ENCODE measurements around the gene MYH3.

The MYH3 gene

GRCh38 chr17:10664571-10664970, 7.5 kb upstream of the MYH3 start:
- Mint-ChIP-seq H3K4me3 (no peak overlapping the region), H3K27ac (no peak overlapping the region), H3K27me3 (no peaks in the 10 kb centered on the region), H3K4me1 (no peaks in the 10 kb centered on the region), H3K9me3 (no peaks in the 10 kb centered on the region), H3K36me3 (peaks cover 11% of the 10 kb centered on the region)
- DNase-seq (ENCODE audit: low spot score in 2 of 2): no peak
- no peak for ATAC-seq (ENCODE audit: low read depth)

GRCh38 chr17:10663231-10663630, 6.1 kb upstream of the MYH3 start:
- ATAC-seq (ENCODE audit: low read depth) (no peak), DNase-seq (ENCODE audit: low spot score in 2 of 2) (no peak)
- H3K4me3 Mint-ChIP-seq: no peak overlapping the region
- no peaks in the 10 kb centered on the region for H3K9me3 Mint-ChIP-seq
- peaks cover 19% of the 10 kb centered on the region for H3K36me3 Mint-ChIP-seq
- no peaks in the 10 kb centered on the region for H3K27me3 Mint-ChIP-seq
- H3K27ac Mint-ChIP-seq: no peak overlapping the region
- H3K4me1 Mint-ChIP-seq: no peaks in the 10 kb centered on the region

- ATAC-seq (ENCODE audit: low read depth): no peak
- H3K27me3 Mint-ChIP-seq: no peaks in the 10 kb centered on the region
- peaks cover 19% of the 10 kb centered on the region for H3K36me3 Mint-ChIP-seq
- no peak overlapping the region for H3K27ac Mint-ChIP-seq
- no peaks in the 10 kb centered on the region for H3K9me3 Mint-ChIP-seq
- H3K4me1 Mint-ChIP-seq: no peaks in the 10 kb centered on the region
- DNase-seq (ENCODE audit: low spot score in 2 of 2): no peak
- H3K4me3 Mint-ChIP-seq: no peak overlapping the region
Measured at GRCh38 chr17:10661437-10661836, 4.3 kb upstream of the MYH3 start.

- Mint-ChIP-seq H3K9me3 (no peaks in the 10 kb centered on the region), H3K27ac (no peak overlapping the region), H3K4me1 (peaks cover 2% of the 10 kb centered on the region), H3K4me3 (no peak overlapping the region), H3K27me3 (no peaks in the 10 kb centered on the region), H3K36me3 (peaks cover 15% of the 10 kb centered on the region)
- DNase-seq (ENCODE audit: low spot score in 2 of 2): no peak
- ATAC-seq (ENCODE audit: low read depth): no peak
Measured at GRCh38 chr17:10657879-10658278, 770 bp upstream of the MYH3 start.

GRCh38 chr17:10653987-10654386, 3.1 kb downstream of the MYH3 start:
- Mint-ChIP-seq H3K4me3 (no peak overlapping the region), H3K4me1 (peaks cover 4% of the 10 kb centered on the region), H3K9me3 (no peaks in the 10 kb centered on the region), H3K36me3 (peaks cover 2% of the 10 kb centered on the region), H3K27me3 (no peaks in the 10 kb centered on the region), H3K27ac (no peak overlapping the region)
- DNase-seq (ENCODE audit: low spot score in 2 of 2) (no peak), ATAC-seq (ENCODE audit: low read depth) (no peak)

GRCh38 chr17:10652984-10653659, 4.0 kb downstream of the MYH3 start:
- peak overlapping the region; percentile 45 for H3K27ac Mint-ChIP-seq

GRCh38 chr17:10651927-10652326, 5.2 kb downstream of the MYH3 start:
- no peak overlapping the region for H3K27ac Mint-ChIP-seq
- H3K4me1 Mint-ChIP-seq: peaks cover 4% of the 10 kb centered on the region
- H3K27me3 Mint-ChIP-seq: no peaks in the 10 kb centered on the region
- no peak for ATAC-seq (ENCODE audit: low read depth)
- DNase-seq (ENCODE audit: low spot score in 2 of 2): no peak
- no peak overlapping the region for H3K4me3 Mint-ChIP-seq
- no peaks in the 10 kb centered on the region for H3K36me3 Mint-ChIP-seq
- no peaks in the 10 kb centered on the region for H3K9me3 Mint-ChIP-seq

More at GRCh38 chr17:10652984-10653659, 4.0 kb downstream of the MYH3 start:
- ATAC-seq (ENCODE audit: low read depth) (no peak), DNase-seq (ENCODE audit: low spot score in 2 of 2) (no peak)
- Mint-ChIP-seq H3K36me3 (no peaks in the 10 kb centered on the region), H3K4me3 (no peak overlapping the region), H3K27me3 (no peaks in the 10 kb centered on the region), H3K9me3 (no peaks in the 10 kb centered on the region), H3K4me1 (peaks cover 4% of the 10 kb centered on the region)

- Mint-ChIP-seq H3K36me3 (peaks cover 3% of the 10 kb centered on the region), H3K27me3 (no peaks in the 10 kb centered on the region), H3K9me3 (no peaks in the 10 kb centered on the region), H3K27ac (peak overlapping the region; percentile 5), H3K4me1 (peaks cover 6% of the 10 kb centered on the region), H3K4me3 (no peak overlapping the region)
- DNase-seq (ENCODE audit: low spot score in 2 of 2) (no peak), ATAC-seq (ENCODE audit: low read depth) (no peak)
Measured at GRCh38 chr17:10649602-10650001, 7.5 kb downstream of the MYH3 start.

GRCh38 chr17:10648956-10649355, 8.2 kb downstream of the MYH3 start:
- Mint-ChIP-seq H3K27me3 (no peaks in the 10 kb centered on the region), H3K36me3 (peaks cover 7% of the 10 kb centered on the region), H3K4me1 (peaks cover 6% of the 10 kb centered on the region), H3K9me3 (no peaks in the 10 kb centered on the region), H3K27ac (no peak overlapping the region), H3K4me3 (no peak overlapping the region)
- no peak for ATAC-seq (ENCODE audit: low read depth)
- DNase-seq (ENCODE audit: low spot score in 2 of 2): no peak

- Mint-ChIP-seq H3K4me1 (peaks cover 6% of the 10 kb centered on the region), H3K9me3 (no peaks in the 10 kb centered on the region), H3K4me3 (no peak overlapping the region), H3K27ac (no peak overlapping the region), H3K27me3 (no peaks in the 10 kb centered on the region), H3K36me3 (peaks cover 7% of the 10 kb centered on the region)
- DNase-seq (ENCODE audit: low spot score in 2 of 2) (no peak), ATAC-seq (ENCODE audit: low read depth) (no peak)
Measured at GRCh38 chr17:10648381-10648780, 8.7 kb downstream of the MYH3 start.

GRCh38 chr17:10646392-10646990, 10.6 kb downstream of the MYH3 start:
- Mint-ChIP-seq H3K36me3 (peaks cover 11% of the 10 kb centered on the region), H3K4me1 (peaks cover 2% of the 10 kb centered on the region), H3K27me3 (no peaks in the 10 kb centered on the region), H3K4me3 (no peak overlapping the region), H3K27ac (no peak overlapping the region), H3K9me3 (no peaks in the 10 kb centered on the region)
- peak; percentile 60 for ATAC-seq (ENCODE audit: low read depth)
- DNase-seq (ENCODE audit: low spot score in 2 of 2): peak; percentile 63 to 73

GRCh38 chr17:10640475-10640874, 16.6 kb downstream of the MYH3 start:
- Mint-ChIP-seq H3K4me1 (peaks cover 4% of the 10 kb centered on the region), H3K27ac (no peak overlapping the region), H3K27me3 (no peaks in the 10 kb centered on the region), H3K4me3 (no peak overlapping the region), H3K36me3 (peaks cover 37% of the 10 kb centered on the region), H3K9me3 (no peaks in the 10 kb centered on the region)
- DNase-seq (ENCODE audit: low spot score in 2 of 2) (no peak), ATAC-seq (ENCODE audit: low read depth) (no peak)

- Mint-ChIP-seq H3K4me3 (no peak overlapping the region), H3K4me1 (peaks cover 16% of the 10 kb centered on the region), H3K27ac (no peak overlapping the region), H3K36me3 (peaks cover 33% of the 10 kb centered on the region), H3K27me3 (no peaks in the 10 kb centered on the region), H3K9me3 (no peaks in the 10 kb centered on the region)
- ATAC-seq (ENCODE audit: low read depth) (no peak), DNase-seq (ENCODE audit: low spot score in 2 of 2) (no peak)
Measured at GRCh38 chr17:10638151-10638550, 19.0 kb downstream of the MYH3 start.

- Mint-ChIP-seq H3K27ac (peak overlapping the region; percentile 78), H3K4me1 (peaks cover 16% of the 10 kb centered on the region), H3K27me3 (no peaks in the 10 kb centered on the region), H3K9me3 (no peaks in the 10 kb centered on the region), H3K36me3 (peaks cover 28% of the 10 kb centered on the region), H3K4me3 (no peak overlapping the region)
- DNase-seq (ENCODE audit: low spot score in 2 of 2) (no peak), ATAC-seq (ENCODE audit: low read depth) (no peak)
Measured at GRCh38 chr17:10635290-10635689, 21.8 kb downstream of the MYH3 start.
